ENCODE results near the gene SHB. TPM values are rescaled to one million over a fixed set of nuclear protein-coding genes. Genes with fewer than 3 reads are reported as not detected.

SHB gene
- total RNA-seq, 2 experiments from 2014 or later = 0.41 to 1.0 TPM

- no peaks in the 10 kb centered on the region for H3K4me1 ChIP-seq (ENCODE audit: insufficient read depth, low read length, poor library complexity, severe bottlenecking)
- no TSS peak for BruUV-seq (replicated peaks)
- no peak overlapping the region for H3K27ac ChIP-seq (ENCODE audit: low read depth, low read length, poor library complexity, severe bottlenecking)
- DNase-seq (ENCODE audit: low spot score) = no peak
- TF ChIP-seq, protein P1, sequence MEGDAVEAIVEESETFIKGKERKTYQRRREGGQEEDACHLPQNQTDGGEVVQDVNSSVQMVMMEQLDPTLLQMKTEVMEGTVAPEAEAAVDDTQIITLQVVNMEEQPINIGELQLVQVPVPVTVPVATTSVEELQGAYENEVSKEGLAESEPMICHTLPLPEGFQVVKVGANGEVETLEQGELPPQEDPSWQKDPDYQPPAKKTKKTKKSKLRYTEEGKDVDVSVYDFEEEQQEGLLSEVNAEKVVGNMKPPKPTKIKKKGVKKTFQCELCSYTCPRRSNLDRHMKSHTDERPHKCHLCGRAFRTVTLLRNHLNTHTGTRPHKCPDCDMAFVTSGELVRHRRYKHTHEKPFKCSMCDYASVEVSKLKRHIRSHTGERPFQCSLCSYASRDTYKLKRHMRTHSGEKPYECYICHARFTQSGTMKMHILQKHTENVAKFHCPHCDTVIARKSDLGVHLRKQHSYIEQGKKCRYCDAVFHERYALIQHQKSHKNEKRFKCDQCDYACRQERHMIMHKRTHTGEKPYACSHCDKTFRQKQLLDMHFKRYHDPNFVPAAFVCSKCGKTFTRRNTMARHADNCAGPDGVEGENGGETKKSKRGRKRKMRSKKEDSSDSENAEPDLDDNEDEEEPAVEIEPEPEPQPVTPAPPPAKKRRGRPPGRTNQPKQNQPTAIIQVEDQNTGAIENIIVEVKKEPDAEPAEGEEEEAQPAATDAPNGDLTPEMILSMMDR (conservative IDR thresholded peaks at IDR 0.05; ENCODE audit: low read length) = no peak
- no peak for TF ChIP-seq EZH2phosphoT487 (IDR thresholded peaks at IDR 0.05; ENCODE audit: borderline replicate concordance, low read depth, low read length)
- H3K4me3 ChIP-seq (ENCODE audit: low read depth, low read length, poor library complexity, severe bottlenecking) = no peak overlapping the region
- no peaks in the 10 kb centered on the region for H4K20me1 ChIP-seq (ENCODE audit: insufficient read depth, low read length)
- no peak overlapping the region for H2AFZ ChIP-seq (ENCODE audit: low read length)
- CTCF ChIA-PET (ENCODE audit: unreplicated experiment) = no interaction called here
- H3K4me2 ChIP-seq (ENCODE audit: low read length) = no peak overlapping the region
- POLR2A ChIA-PET = interaction anchor here (1.0 kb wide), 1 partner anchor 9 kb away, joined by 3 read pairs; no protein-coding TSS in a partner anchor
- no peaks in the 10 kb centered on the region for H3K79me2 ChIP-seq (ENCODE audit: insufficient read depth, low read depth, low read length)
- H3K9me2 ChIP-seq (ENCODE audit: insufficient read depth, low read length) = no peaks in the 10 kb centered on the region
- H3K9me3 ChIP-seq (ENCODE audit: low read length) = no peaks in the 10 kb centered on the region
- intact Hi-C loops (cut with micrococcal nuclease; ENCODE audit: unreplicated experiment) = no loop called here
- H3K36me3 ChIP-seq (ENCODE audit: insufficient read depth, low read length) = no peaks in the 10 kb centered on the region
Measured at GRCh38 chr9:38110476-38110875, 41.4 kb upstream of the SHB start.

DNA sequence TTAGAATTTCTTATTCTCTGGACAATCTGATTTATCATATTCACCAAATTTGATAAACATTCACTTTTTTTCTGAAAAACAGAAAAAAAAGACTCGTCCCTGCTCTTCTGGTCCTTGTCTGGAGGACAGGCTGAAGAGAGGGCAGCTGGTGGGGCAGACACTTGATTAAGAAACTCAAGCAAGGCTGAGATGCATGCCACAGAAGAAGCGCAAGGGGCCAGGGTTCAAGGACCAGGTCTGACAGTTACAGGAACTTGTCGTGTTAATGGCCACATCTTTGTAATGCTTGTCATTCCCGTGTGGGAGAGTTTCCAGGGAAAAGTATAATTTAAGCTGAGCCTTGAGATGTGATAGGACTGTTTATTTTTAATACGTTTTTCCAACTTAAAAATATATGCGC lies 40.6 kb upstream of the SHB start:
- Histone ChIP-seq H3K9me2 (ENCODE audit: insufficient read depth, low read length) (no peaks in the 10 kb centered on the region), H3K4me1 (ENCODE audit: insufficient read depth, low read length, poor library complexity, severe bottlenecking) (no peaks in the 10 kb centered on the region), H3K9me3 (ENCODE audit: low read length) (no peaks in the 10 kb centered on the region), H3K36me3 (ENCODE audit: insufficient read depth, low read length) (no peaks in the 10 kb centered on the region), H3K79me2 (ENCODE audit: insufficient read depth, low read depth, low read length) (no peaks in the 10 kb centered on the region), H3K4me2 (ENCODE audit: low read length) (no peak overlapping the region), H2AFZ (ENCODE audit: low read length) (no peak overlapping the region), H3K4me3 (ENCODE audit: low read depth, low read length, poor library complexity, severe bottlenecking) (no peak overlapping the region), H3K27ac (ENCODE audit: low read depth, low read length, poor library complexity, severe bottlenecking) (no peak overlapping the region), H4K20me1 (ENCODE audit: insufficient read depth, low read length) (no peaks in the 10 kb centered on the region)
- TF ChIP-seq EZH2phosphoT487 (IDR thresholded peaks at IDR 0.05; ENCODE audit: borderline replicate concordance, low read depth, low read length) = no peak
- TF ChIP-seq, protein P1 (conservative IDR thresholded peaks at IDR 0.05; ENCODE audit: low read length) = no peak
- intact Hi-C loops (cut with micrococcal nuclease; ENCODE audit: unreplicated experiment) = no loop called here
- POLR2A ChIA-PET = no interaction called here
- no TSS peak for BruUV-seq (replicated peaks)
- no peak for DNase-seq (ENCODE audit: low spot score)
- CTCF ChIA-PET (ENCODE audit: unreplicated experiment) = no interaction called here

GRCh38 chr9:38108326-38108725 lies 39.3 kb upstream of the SHB start:
- DNase-seq (ENCODE audit: low spot score) = no peak
- no peaks in the 10 kb centered on the region for H4K20me1 ChIP-seq (ENCODE audit: insufficient read depth, low read length)
- no peaks in the 10 kb centered on the region for H3K4me1 ChIP-seq (ENCODE audit: insufficient read depth, low read length, poor library complexity, severe bottlenecking)
- TF ChIP-seq, protein P1 (conservative IDR thresholded peaks at IDR 0.05; ENCODE audit: low read length) = no peak
- no peak for TF ChIP-seq EZH2phosphoT487 (IDR thresholded peaks at IDR 0.05; ENCODE audit: borderline replicate concordance, low read depth, low read length)
- H3K9me3 ChIP-seq (ENCODE audit: low read length) = no peaks in the 10 kb centered on the region
- no peaks in the 10 kb centered on the region for H3K9me2 ChIP-seq (ENCODE audit: insufficient read depth, low read length)
- BruUV-seq (replicated peaks) = no TSS peak
- intact Hi-C loops (cut with micrococcal nuclease; ENCODE audit: unreplicated experiment) = no loop called here
- no peaks in the 10 kb centered on the region for H3K36me3 ChIP-seq (ENCODE audit: insufficient read depth, low read length)
- H3K79me2 ChIP-seq (ENCODE audit: insufficient read depth, low read depth, low read length) = no peaks in the 10 kb centered on the region
- ChIA-PET POLR2A (no interaction called here), CTCF (ENCODE audit: unreplicated experiment) (no interaction called here)
- H3K4me2 ChIP-seq (ENCODE audit: low read length) = no peak overlapping the region
- H2AFZ ChIP-seq (ENCODE audit: low read length) = no peak overlapping the region
- no peak overlapping the region for H3K4me3 ChIP-seq (ENCODE audit: low read depth, low read length, poor library complexity, severe bottlenecking)
- no peak overlapping the region for H3K27ac ChIP-seq (ENCODE audit: low read depth, low read length, poor library complexity, severe bottlenecking)
